ENCODE measurements around the gene NSMCE1. TPM values are rescaled to one million over a fixed set of nuclear protein-coding genes. Genes with fewer than 3 reads are reported as not detected.

The NSMCE1 gene
- total RNA-seq, 6 experiments from 2014 or later, result 23.7 to 42.3 (median 33.1) TPM

DNA sequence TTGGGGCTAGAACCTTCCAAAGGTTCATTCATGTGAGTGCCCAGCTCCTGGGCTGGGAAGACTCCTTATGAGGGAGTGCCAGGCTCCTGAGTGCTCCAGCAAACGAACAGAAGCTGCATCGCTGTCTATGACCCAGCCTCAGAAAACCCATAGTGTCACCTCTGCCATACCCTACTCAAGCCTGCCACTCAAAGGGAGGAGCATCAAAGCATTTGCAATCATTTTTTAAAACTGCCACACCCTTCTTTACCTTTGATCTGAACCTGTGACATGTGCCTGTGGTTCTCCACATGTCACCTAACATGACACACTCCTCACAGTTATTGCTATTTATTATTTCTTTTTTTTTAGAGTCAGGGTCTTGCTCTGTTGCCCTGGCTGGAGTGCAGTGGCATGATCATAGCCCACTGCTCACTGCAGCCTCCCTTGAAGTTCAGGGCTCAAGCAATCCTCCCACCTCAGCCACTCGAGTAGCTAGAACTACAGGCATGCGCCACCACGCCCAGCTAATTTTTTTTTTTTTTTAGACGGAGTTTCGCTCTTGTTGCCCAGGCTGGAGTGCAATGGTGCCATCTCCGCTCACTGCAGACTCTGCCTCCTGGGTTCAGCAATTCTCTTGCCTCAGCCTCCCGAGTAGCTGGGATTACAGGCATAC is 72.5 kb downstream of the NSMCE1 start:
- H3K9me3 ChIP-seq, result no peaks in the 10 kb centered on the region
- no peaks in the 10 kb centered on the region for H3K27me3 ChIP-seq
- WGBS (ENCODE audit: insufficient coverage, low coverage, low lambda C conversion rate, missing lambda C conversion rate), result 72% methylated on average over 8 of the region's 9 CpGs
- TF ChIP-seq POLR2A (IDR thresholded peaks at IDR 0.05), result no peak
- TF ChIP-seq, protein P1, sequence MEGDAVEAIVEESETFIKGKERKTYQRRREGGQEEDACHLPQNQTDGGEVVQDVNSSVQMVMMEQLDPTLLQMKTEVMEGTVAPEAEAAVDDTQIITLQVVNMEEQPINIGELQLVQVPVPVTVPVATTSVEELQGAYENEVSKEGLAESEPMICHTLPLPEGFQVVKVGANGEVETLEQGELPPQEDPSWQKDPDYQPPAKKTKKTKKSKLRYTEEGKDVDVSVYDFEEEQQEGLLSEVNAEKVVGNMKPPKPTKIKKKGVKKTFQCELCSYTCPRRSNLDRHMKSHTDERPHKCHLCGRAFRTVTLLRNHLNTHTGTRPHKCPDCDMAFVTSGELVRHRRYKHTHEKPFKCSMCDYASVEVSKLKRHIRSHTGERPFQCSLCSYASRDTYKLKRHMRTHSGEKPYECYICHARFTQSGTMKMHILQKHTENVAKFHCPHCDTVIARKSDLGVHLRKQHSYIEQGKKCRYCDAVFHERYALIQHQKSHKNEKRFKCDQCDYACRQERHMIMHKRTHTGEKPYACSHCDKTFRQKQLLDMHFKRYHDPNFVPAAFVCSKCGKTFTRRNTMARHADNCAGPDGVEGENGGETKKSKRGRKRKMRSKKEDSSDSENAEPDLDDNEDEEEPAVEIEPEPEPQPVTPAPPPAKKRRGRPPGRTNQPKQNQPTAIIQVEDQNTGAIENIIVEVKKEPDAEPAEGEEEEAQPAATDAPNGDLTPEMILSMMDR (IDR thresholded peaks at IDR 0.05), result no peak
- ATAC-seq (no peak), DNase-seq (no peak)
- no peaks in the 10 kb centered on the region for H3K36me3 ChIP-seq
- no peaks in the 10 kb centered on the region for H3K4me1 ChIP-seq
- H3K4me3 ChIP-seq, result no peak overlapping the region
- intact Hi-C loops (cut with DNase I), result no loop called here
- H3K27ac ChIP-seq, result no peak overlapping the region

DNA sequence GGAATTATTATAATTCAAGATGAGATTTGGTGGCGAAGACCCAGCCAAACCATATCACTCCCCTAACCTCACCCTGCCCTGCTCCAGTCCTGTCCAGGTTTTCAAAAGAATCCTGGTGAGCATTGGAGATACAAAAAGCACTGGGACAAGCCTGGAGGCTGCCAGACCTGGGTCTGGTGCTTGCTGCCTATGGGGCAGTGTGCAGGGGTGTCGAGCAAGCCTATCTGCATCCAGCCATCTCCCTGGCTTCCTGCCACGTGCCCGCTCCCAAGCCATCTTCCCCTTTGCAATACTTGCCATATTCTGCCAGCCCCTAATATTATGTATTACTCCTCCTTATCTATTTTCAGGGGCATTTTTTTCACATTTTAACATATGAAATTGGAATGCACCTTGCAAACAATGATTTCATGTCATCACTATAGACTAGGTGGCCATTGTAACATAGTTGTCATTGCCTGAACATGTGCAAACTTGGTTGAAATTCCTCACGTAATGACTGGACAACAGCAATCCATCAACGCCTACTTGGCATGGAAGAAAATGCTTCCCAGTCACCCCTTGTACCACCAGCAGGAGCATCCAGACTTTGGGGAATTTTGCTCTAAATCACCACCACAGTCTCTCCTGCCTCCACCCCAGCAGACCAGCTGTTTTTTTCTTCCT is 73.4 kb downstream of the NSMCE1 start:
- ATAC-seq, result no peak
- no peaks in the 10 kb centered on the region for H3K9me3 ChIP-seq
- TF ChIP-seq, protein P1 (IDR thresholded peaks at IDR 0.05), result no peak
- no peak for TF ChIP-seq POLR2A (IDR thresholded peaks at IDR 0.05)
- no peaks in the 10 kb centered on the region for H3K36me3 ChIP-seq
- H3K27ac ChIP-seq, result no peak overlapping the region
- no peak for DNase-seq
- intact Hi-C loops (cut with DNase I), result no loop called here
- H3K4me1 ChIP-seq, result no peaks in the 10 kb centered on the region
- WGBS (ENCODE audit: insufficient coverage, low coverage, low lambda C conversion rate, missing lambda C conversion rate), result 65% methylated on average over 4 of the region's 6 CpGs
- H3K4me3 ChIP-seq, result no peak overlapping the region
- no peaks in the 10 kb centered on the region for H3K27me3 ChIP-seq

DNA sequence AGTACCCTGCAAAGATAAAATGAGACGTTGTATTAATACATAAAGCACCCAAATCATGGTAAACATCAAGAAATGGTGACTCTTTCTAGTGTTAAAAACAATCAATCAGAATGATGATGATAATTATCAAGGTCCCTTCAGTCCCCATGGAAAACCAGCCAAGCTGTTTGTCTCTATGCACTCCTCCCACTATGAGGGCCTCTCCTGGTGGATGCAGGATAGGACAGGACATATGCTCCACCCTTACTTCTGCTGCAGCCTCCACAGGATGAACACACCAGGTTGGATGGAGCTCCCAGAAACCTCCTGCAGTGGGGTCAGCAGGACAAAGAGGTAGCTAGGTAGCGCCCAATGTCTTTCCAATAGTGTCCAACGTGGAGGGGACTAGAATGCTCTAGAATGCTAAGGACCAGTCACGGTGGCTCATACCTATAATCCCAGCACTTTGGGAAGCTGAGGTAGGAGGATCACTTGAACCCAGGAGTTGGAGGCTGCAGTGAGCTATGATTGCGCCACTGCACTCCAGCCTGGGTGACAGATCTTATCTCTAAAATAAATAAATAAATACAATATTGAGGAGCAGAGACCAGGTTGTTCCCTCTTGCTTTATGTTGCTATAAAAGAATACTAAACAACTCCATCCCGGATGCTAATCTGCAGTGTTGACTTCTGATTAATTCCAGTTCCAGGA is 75.1 kb downstream of the NSMCE1 start:
- intact Hi-C loops (cut with DNase I), result no loop called here
- no peak for TF ChIP-seq POLR2A (IDR thresholded peaks at IDR 0.05)
- TF ChIP-seq, protein P1 (IDR thresholded peaks at IDR 0.05), result peak in 2 of 4 donors; percentile 5 to 10
- Histone ChIP-seq H3K9me3 (no peaks in the 10 kb centered on the region), H3K36me3 (no peaks in the 10 kb centered on the region), H3K4me3 (no peak overlapping the region), H3K27me3 (no peaks in the 10 kb centered on the region), H3K4me1 (peaks cover 0 to 9% (median 0%) of the 10 kb centered on the region in 4 donors), H3K27ac (no peak overlapping the region)
- DNase-seq (no peak), ATAC-seq (no peak)
- WGBS (ENCODE audit: insufficient coverage, low coverage, low lambda C conversion rate, missing lambda C conversion rate), result 60% methylated on average over 4 of the region's 6 CpGs

DNA sequence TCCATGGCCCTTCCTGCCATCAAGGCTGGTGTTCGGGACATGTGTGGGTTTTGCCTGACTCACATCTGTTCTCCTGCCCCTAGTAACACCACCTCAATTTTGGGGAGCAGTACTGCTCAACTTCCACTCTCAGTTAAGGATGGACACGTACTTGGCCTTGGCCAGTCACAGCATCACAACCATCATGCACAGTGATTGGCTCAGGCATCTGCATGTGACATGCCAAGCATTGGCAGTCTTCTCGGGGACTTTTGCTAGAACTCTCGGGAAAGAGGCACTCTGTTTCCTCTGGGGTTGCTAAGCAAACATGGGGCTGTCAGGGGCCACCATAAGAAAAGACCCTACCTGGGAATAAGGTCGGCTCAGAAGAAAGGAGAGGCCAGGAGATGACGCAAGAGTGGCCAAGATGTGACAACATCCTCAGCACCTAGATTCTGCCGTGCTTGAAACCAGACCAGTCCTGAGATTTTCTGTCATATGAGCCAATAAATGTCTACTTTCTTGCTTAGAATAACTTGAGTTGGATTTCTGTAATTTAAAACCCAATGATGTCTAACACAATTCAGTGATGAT is 77.1 kb downstream of the NSMCE1 start:
- TF ChIP-seq POLR2A (IDR thresholded peaks at IDR 0.05), result no peak
- TF ChIP-seq, protein P1 (IDR thresholded peaks at IDR 0.05), result no peak
- ATAC-seq (no peak), DNase-seq (no peak)
- Histone ChIP-seq H3K4me3 (no peak overlapping the region), H3K27me3 (no peaks in the 10 kb centered on the region), H3K4me1 (peaks cover 0 to 9% (median 0%) of the 10 kb centered on the region in 4 donors), H3K9me3 (no peaks in the 10 kb centered on the region), H3K36me3 (no peaks in the 10 kb centered on the region), H3K27ac (no peak overlapping the region)
- 60% methylated on average over 4 of the region's 7 CpGs for WGBS (ENCODE audit: insufficient coverage, low coverage, low lambda C conversion rate, missing lambda C conversion rate)
- intact Hi-C loops (cut with DNase I), result no loop called here
